ENCODE results near the gene FOLR2.

FOLR2 gene

GRCh38 chr11:72229336-72229924, 12.8 kb downstream of the FOLR2 start:
- DNase-seq (ENCODE audit: extremely low read depth in 1 of 2, low read depth in 1 of 2), result no peak

GRCh38 chr11:72229925-72230763, 13.6 kb downstream of the FOLR2 start:
- no peak for DNase-seq (ENCODE audit: extremely low read depth in 1 of 2, low read depth in 1 of 2)

GRCh38 chr11:72230764-72231365, 14.3 kb downstream of the FOLR2 start:
- no peak for DNase-seq (ENCODE audit: extremely low read depth in 1 of 2, low read depth in 1 of 2)

GRCh38 chr11:72231396-72232259, 15.0 kb downstream of the FOLR2 start:
- no peak for DNase-seq (ENCODE audit: extremely low read depth in 1 of 2, low read depth in 1 of 2)

- no peak for DNase-seq (ENCODE audit: extremely low read depth in 1 of 2, low read depth in 1 of 2)
These were observed 15.9 kb downstream of the FOLR2 start for GRCh38 chr11:72232260-72233055.

GRCh38 chr11:72233056-72233772, 16.6 kb downstream of the FOLR2 start:
- no peak for DNase-seq (ENCODE audit: extremely low read depth in 1 of 2, low read depth in 1 of 2)

DNA sequence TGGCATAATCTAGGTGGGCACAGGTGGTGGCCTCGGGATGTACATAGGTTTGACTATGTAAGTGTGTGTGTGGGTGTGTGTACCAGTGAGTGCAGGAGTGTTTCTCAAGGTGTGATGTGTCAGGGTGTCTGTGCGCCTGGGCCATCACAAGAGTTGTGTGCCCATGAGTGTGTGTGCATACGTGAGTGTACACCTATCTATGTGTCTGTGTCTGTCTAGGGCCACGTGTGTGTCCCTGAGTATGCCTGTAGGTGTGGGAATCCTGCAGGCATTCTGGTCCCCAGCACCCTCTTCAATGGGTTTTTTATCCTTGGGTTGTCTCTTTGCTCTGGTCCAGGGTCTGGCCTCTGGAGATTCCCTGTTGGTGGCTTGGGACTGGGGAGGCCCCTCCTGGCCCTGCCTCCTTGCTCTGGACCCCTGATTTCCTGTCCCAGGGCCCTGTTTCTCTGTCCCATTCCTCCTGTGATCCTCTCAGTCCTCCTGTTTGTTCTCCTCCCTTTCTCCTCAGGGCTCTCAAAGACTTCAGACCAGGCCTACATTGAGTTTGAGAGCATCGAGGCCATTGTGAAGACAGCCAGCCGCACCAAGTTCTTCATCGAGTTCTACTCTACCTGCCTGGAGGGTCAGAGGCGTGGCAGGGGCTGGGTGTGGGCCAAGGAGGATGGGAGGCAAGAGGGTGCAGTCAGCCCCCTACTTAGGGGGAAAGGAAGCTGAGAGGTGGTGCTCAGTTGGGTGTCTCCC, 17.3 kb downstream of the FOLR2 start:
- no peak for DNase-seq (ENCODE audit: extremely low read depth in 1 of 2, low read depth in 1 of 2)

DNA sequence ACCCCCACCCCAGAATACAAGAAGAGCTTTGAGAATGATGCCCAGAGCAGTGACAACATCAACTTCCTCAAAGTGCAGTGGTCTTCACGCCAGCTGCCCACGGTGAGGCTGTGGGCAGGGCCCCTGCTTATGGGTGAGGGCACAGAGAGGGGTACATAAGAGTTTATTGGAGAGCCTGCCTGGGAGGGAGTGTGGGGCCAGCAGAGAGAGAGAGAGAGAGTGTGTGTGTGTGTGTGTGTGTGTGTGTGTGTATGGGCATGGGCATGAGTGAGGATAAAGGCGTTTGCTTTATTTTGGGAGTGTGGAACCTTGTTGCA, 17.9 kb downstream of the FOLR2 start:
- no peak for DNase-seq (ENCODE audit: extremely low read depth in 1 of 2, low read depth in 1 of 2)

DNA sequence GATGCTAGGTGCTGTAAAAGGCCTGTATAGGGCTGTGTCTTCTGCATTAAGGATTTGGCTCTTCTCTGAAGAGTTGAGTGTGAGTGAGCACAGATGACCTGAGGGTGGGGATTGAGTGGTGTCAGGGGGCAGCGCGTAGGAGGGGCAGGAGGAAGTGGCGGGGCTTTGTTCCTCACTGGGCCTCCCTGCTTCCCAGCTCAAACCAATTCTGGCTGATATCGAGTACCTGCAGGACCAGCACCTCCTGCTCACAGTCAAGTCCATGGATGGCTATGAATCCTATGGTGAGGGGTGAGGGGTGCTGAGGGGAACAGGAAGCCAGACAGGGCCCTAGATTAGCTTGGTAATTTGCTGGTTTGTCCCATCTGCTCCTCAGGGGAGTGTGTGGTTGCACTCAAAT, 18.3 kb downstream of the FOLR2 start:
- DNase-seq (ENCODE audit: extremely low read depth in 1 of 2, low read depth in 1 of 2), result no peak

- no peak for DNase-seq (ENCODE audit: extremely low read depth in 1 of 2, low read depth in 1 of 2)
These were observed 18.9 kb downstream of the FOLR2 start for GRCh38 chr11:72235351-72236057.

DNA sequence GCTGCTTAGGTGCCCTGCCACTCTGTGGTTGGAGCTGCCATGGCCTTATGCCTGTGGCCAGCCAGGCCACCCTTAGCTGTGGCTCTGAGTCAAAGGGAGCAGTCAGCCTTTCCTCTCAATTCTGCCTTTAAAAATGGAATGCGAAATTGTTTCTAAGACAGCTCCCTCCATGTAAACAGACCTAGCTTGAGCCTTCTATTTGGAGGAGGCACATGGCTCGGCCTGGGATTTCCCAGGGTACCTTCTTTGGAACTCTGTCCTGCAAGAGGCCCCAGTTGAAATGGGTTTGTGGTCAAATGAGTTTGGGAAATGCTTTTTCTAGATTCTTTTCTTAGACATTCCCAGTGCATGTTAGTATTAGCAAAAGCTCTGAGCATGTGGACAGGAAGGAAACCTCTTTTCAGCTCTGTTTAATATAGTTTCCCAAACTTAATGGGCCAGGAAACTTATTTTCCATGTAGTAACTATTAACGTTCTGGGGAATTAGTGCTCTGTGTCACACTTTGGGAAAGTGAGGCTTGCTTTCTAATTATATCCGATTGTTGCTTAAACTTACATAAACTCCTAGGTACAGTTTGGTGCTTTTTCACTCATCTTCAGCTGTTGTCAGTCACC, 19.6 kb downstream of the FOLR2 start:
- DNase-seq (ENCODE audit: extremely low read depth in 1 of 2, low read depth in 1 of 2), result no peak

DNA sequence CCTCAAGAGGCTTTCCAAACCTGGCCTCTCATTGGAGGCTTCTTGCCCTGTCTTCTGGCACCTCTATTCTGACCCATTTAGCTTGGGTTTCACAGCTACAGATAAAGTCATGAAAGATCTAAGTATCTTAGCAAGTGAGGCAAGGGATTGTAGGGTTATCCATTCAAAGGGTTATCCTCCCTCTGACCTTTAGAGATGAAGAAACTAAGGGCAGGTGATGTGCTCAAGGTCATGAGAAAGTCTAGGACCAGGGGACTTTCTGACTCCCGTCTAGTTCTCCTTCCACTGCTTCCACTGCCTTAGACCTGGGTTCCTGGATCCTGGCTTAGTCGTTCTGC, 20.1 kb downstream of the FOLR2 start:
- no peak for DNase-seq (ENCODE audit: extremely low read depth in 1 of 2, low read depth in 1 of 2)

- no peak for DNase-seq (ENCODE audit: extremely low read depth in 1 of 2, low read depth in 1 of 2)
These were observed 20.7 kb downstream of the FOLR2 start for GRCh38 chr11:72237112-72237931.

GRCh38 chr11:72238040-72238450, 21.5 kb downstream of the FOLR2 start:
- no peak for DNase-seq (ENCODE audit: extremely low read depth in 1 of 2, low read depth in 1 of 2)

- DNase-seq (ENCODE audit: extremely low read depth in 1 of 2, low read depth in 1 of 2), result no peak
These were observed 22.1 kb downstream of the FOLR2 start for GRCh38 chr11:72238492-72239312.

- no peak for DNase-seq (ENCODE audit: extremely low read depth in 1 of 2, low read depth in 1 of 2)
These were observed 22.8 kb downstream of the FOLR2 start for GRCh38 chr11:72239313-72239848.
